Nephron progenitor cell (in vitro differentiated cells): ENCODE data around the gene ERRFI1.
A peak's percentile ranks its signal among the peaks of the same experiment; 100 is the strongest.

ENCODE experiments used
- DNase-seq: peaks from one replicate; pipeline ENCODE4 v3.0.0; 2021
- H3K27ac Mint-ChIP-seq: 2 replicates; pipeline ENCODE4 v1.8.0; 2021; ENCODE audit warnings: mild to moderate bottlenecking, moderate library complexity, mixed read lengths
- H3K27me3 Mint-ChIP-seq: 2 replicates; pipeline ENCODE4 v1.8.0; 2021; ENCODE audit warnings: mild to moderate bottlenecking, low read depth, mixed read lengths; ENCODE audit not compliant: poor library complexity
- H3K36me3 Mint-ChIP-seq: 2 replicates; pipeline ENCODE4 v1.8.0; 2021; ENCODE audit warnings: low read depth, mixed read lengths
- H3K4me1 Mint-ChIP-seq: 2 replicates; pipeline ENCODE4 v1.8.0; 2021; ENCODE audit warnings: mixed read lengths
- H3K4me3 Mint-ChIP-seq: 2 replicates; pipeline ENCODE4 v1.8.0; 2021; ENCODE audit warnings: mild to moderate bottlenecking, moderate library complexity, mixed read lengths
- H3K9me3 Mint-ChIP-seq: 2 replicates; pipeline ENCODE4 v1.8.0; 2021; ENCODE audit warnings: mild to moderate bottlenecking, moderate library complexity, mixed read lengths
- TF ChIP-seq, protein P1 (sequence below): fragments of 200-600 bp; sonication (generic); IDR thresholded peaks from 2 replicates; pipeline ENCODE4 v1.5.0; 2021; ENCODE audit warnings: antibody characterized with exemption

ERRFI1 gene

DNA sequence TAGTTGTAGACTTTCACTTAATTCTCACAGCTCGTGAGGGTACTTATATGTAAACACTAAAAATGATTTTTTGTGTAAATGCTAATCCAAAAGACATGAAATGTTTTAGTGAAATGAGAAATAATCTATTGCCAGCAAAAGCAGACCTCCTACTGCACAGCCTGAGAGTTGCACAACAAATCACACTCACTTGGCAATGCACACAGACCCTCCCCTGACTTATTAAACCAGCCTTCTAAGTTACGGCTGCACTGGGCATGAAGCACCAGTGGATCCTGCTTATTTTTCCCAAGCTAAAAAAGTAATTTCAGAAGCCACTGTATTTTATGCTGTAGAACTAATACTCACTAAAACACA is 10.3 kb downstream of the ERRFI1 start:
- peaks cover 20% of the 10 kb centered on the region for H3K36me3 Mint-ChIP-seq
- TF ChIP-seq, protein P1, sequence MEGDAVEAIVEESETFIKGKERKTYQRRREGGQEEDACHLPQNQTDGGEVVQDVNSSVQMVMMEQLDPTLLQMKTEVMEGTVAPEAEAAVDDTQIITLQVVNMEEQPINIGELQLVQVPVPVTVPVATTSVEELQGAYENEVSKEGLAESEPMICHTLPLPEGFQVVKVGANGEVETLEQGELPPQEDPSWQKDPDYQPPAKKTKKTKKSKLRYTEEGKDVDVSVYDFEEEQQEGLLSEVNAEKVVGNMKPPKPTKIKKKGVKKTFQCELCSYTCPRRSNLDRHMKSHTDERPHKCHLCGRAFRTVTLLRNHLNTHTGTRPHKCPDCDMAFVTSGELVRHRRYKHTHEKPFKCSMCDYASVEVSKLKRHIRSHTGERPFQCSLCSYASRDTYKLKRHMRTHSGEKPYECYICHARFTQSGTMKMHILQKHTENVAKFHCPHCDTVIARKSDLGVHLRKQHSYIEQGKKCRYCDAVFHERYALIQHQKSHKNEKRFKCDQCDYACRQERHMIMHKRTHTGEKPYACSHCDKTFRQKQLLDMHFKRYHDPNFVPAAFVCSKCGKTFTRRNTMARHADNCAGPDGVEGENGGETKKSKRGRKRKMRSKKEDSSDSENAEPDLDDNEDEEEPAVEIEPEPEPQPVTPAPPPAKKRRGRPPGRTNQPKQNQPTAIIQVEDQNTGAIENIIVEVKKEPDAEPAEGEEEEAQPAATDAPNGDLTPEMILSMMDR: no peak
- H3K4me1 Mint-ChIP-seq: peaks cover 57% of the 10 kb centered on the region
- no peak overlapping the region for H3K4me3 Mint-ChIP-seq
- no peaks in the 10 kb centered on the region for H3K9me3 Mint-ChIP-seq
- no peaks in the 10 kb centered on the region for H3K27me3 Mint-ChIP-seq
- H3K27ac Mint-ChIP-seq: no peak overlapping the region
- DNase-seq: no peak

DNA sequence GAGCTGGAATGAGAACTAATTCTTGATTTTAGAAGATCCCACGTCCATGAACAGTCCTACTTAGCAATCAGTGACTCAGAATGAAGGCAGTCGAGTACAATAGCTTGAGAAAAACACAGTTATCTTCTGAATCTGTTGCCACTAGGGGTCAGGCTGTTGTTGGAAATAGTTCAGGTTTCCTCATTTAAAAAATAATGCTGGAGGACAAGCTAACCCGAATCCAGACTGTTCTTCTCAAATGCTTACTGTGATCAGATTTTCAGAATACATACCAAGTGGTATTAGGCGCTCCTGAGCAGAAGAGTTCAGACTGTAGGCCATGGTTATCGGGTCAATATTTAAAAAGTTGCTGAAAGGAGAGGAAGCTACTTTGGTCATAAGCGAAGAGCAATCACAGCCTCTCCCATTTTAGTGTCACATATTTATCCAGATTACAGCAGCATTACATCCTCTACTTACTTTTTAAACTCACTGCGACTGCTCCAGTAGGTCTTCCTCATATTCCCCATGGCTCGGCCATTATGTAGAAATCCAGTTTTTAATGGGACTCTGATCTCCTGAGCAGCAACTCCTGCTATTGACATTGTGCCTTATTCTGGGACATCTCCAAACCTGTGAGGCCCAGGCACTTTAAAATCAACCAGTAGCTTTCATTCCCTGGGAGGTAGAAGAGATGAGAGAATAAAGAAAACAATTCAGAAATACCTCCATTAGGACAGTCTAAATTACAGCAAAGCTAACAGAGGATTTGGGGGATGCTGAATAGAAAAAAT is 10.9 kb downstream of the ERRFI1 start:
- Mint-ChIP-seq H3K27me3 (no peaks in the 10 kb centered on the region), H3K36me3 (peaks cover 20% of the 10 kb centered on the region), H3K27ac (no peak overlapping the region), H3K9me3 (no peaks in the 10 kb centered on the region), H3K4me1 (peaks cover 58% of the 10 kb centered on the region), H3K4me3 (no peak overlapping the region)
- DNase-seq: peak; percentile 33
- TF ChIP-seq, protein P1: peak; percentile 54

DNA sequence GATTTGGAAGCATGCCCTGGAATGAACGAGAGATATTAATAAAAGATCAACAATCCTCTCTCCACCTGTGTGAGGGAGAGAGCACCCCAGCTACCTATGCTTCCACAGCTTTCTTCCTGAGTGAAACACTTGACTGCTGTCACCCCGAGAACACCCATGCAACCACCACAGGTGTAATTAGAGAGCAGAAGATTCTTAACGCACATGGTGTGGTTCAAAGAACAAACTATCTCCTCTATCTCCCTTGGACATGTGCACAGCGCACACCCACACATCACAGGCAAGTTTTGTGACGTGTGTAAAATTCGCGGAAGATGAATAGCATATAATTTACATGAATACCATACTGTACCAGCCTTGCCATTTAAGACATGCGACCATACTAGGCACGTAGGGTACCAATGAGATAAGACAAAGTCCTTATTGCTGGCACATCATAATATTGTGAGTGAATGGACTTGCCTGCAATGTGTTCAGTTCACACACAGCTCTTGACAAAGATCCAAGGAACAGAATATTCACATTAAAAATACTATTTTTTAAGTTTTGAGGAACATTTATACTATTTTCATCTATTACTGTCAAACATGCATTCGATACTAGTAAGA is 11.6 kb downstream of the ERRFI1 start:
- Mint-ChIP-seq H3K4me3 (no peak overlapping the region), H3K4me1 (peaks cover 52% of the 10 kb centered on the region), H3K27ac (no peak overlapping the region), H3K9me3 (no peaks in the 10 kb centered on the region), H3K27me3 (no peaks in the 10 kb centered on the region), H3K36me3 (peaks cover 20% of the 10 kb centered on the region)
- DNase-seq: no peak
- TF ChIP-seq, protein P1: no peak

DNA sequence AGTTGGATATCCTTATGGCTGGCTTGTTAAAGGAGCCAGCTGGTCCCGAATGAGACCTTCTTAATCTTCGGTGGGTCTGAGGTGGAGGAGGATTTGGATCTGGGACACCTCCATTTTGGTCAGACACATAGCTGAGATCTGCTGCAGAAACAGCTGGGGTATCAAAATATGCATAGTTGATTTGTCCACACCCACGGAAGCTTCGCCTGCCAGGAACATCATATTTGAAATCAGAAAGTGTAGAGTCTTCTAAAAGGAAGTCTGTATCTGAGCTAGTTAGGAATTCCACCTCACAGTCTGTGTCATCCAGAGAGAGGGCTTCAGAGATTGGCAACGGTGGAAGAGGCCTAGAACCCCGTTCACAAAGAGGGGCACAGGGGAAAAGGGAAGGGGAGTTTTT is 12.3 kb downstream of the ERRFI1 start:
- H3K4me3 Mint-ChIP-seq: no peak overlapping the region
- H3K27me3 Mint-ChIP-seq: no peaks in the 10 kb centered on the region
- TF ChIP-seq, protein P1: no peak
- H3K36me3 Mint-ChIP-seq: peaks cover 20% of the 10 kb centered on the region
- H3K9me3 Mint-ChIP-seq: no peaks in the 10 kb centered on the region
- peaks cover 45% of the 10 kb centered on the region for H3K4me1 Mint-ChIP-seq
- DNase-seq: no peak
- no peak overlapping the region for H3K27ac Mint-ChIP-seq

DNA sequence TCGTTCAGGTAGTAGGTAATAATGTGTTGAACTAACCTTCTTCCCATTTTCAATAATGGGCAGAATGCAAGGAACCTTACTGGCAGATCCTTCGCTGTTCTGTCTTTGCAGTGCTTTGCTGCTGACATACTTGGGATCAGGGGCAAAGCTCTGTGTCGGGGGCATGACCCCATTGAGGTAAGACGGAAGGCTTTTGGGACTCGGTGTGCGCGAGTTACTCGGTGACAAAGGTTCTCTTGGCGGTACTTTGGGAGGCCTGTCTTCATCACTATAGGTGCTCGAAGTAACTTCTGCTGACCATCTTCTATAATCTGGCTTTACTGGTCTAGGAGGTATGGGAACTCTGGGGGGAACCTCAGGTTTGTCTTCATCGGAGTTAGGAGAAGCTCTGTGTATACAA is 12.7 kb downstream of the ERRFI1 start:
- Mint-ChIP-seq H3K36me3 (peaks cover 20% of the 10 kb centered on the region), H3K9me3 (no peaks in the 10 kb centered on the region), H3K4me1 (peaks cover 41% of the 10 kb centered on the region), H3K27me3 (no peaks in the 10 kb centered on the region), H3K27ac (no peak overlapping the region), H3K4me3 (no peak overlapping the region)
- no peak for DNase-seq
- TF ChIP-seq, protein P1: no peak

DNA sequence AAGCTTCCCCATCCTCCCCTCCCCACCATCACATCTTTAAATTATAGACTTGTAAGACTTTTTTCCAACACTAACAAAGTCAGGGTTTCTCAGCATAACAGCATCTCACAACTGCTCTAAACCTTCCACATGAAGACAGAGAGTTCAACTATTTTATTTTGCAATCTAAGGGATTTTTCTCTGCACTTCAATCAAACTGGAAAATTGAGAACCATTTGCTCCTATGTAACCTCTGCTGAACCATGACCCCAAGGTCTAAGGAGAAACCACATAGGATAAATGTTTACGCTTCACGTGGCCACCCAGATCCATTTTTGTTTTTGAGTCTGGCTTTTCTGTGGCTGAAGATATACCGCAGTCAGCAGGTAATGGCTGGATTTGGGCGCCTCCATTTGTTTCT is 13.2 kb downstream of the ERRFI1 start:
- H3K36me3 Mint-ChIP-seq: peaks cover 20% of the 10 kb centered on the region
- H3K4me1 Mint-ChIP-seq: peaks cover 37% of the 10 kb centered on the region
- H3K27ac Mint-ChIP-seq: no peak overlapping the region
- TF ChIP-seq, protein P1: no peak
- no peak for DNase-seq
- H3K4me3 Mint-ChIP-seq: no peak overlapping the region
- no peaks in the 10 kb centered on the region for H3K9me3 Mint-ChIP-seq
- H3K27me3 Mint-ChIP-seq: no peaks in the 10 kb centered on the region
